HFFc6 (cell line): ENCODE data around the gene CTNND2. TPM values are rescaled to one million over a fixed set of nuclear protein-coding genes. Genes with fewer than 3 reads are reported as not detected.

Source experiments
- DNase-seq: peaks from one replicate; pipeline ENCODE4 v3.0.0-alpha.2; 2018
- H3K27ac Mint-ChIP-seq: 2 replicates; pipeline ENCODE4 v1.8.0; 2020; ENCODE audit warnings: mild to moderate bottlenecking, mixed read lengths
- H3K27me3 Mint-ChIP-seq: 2 replicates; pipeline ENCODE4 v1.8.0; 2021; ENCODE audit warnings: mild to moderate bottlenecking, moderate library complexity, mixed read lengths; ENCODE audit not compliant: insufficient read depth
- H3K36me3 Mint-ChIP-seq: 2 replicates; pipeline ENCODE4 v1.8.0; 2021; ENCODE audit warnings: low read depth, mixed read lengths
- H3K4me1 Mint-ChIP-seq: 2 replicates; pipeline ENCODE4 v1.8.0; 2020; ENCODE audit warnings: low read depth, mixed read lengths
- H3K4me3 Mint-ChIP-seq: 2 replicates; pipeline ENCODE4 v1.8.0; 2020; ENCODE audit warnings: mild to moderate bottlenecking, moderate library complexity, mixed read lengths
- H3K9me3 Mint-ChIP-seq: 2 replicates; pipeline ENCODE4 v1.8.0; 2020; ENCODE audit warnings: mild to moderate bottlenecking, mixed read lengths
- total RNA-seq, 6 experiments: library from RNA; stranded (reverse); fragmentation: NEBNext Ultra II Directional; extraction: Animal tissue kit (Norgen Biotek cat#: 25700); gene quantifications; 2 replicates in 1 of 6; 3 replicates in 5 of 6; pipeline ENCODE4 v1.2.3, GENCODE V29; 2021
- TF ChIP-seq, protein P1 (sequence below): fragments of 200-600 bp; sonication (generic); IDR thresholded peaks from 2 replicates; pipeline ENCODE4 v1.5.0; 2021; ENCODE audit warnings: antibody characterized with exemption, mild to moderate bottlenecking

CTNND2 gene
- total RNA-seq, 6 experiments from 2014 or later: not detected

DNA sequence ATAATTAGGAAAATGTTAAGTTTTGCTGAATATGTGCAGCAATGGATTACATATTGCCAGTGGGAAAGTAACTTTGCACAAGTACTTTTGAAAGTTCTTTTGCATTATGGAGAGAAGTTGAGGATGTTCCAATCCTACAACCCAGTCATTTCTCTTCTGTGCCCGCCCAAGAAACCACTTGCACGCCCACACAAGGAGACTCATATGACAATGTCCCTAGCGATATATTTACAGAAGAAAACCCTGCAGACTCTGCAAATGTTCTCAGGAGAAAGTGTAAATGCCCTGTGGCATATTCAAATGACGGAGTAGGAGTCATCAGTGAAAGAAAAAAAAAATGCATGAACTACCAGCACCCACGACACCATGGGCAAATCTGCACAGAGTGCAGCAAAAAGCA lies 356.5 kb downstream of the CTNND2 start:
- H3K4me1 Mint-ChIP-seq: no peaks in the 10 kb centered on the region
- TF ChIP-seq, protein P1, sequence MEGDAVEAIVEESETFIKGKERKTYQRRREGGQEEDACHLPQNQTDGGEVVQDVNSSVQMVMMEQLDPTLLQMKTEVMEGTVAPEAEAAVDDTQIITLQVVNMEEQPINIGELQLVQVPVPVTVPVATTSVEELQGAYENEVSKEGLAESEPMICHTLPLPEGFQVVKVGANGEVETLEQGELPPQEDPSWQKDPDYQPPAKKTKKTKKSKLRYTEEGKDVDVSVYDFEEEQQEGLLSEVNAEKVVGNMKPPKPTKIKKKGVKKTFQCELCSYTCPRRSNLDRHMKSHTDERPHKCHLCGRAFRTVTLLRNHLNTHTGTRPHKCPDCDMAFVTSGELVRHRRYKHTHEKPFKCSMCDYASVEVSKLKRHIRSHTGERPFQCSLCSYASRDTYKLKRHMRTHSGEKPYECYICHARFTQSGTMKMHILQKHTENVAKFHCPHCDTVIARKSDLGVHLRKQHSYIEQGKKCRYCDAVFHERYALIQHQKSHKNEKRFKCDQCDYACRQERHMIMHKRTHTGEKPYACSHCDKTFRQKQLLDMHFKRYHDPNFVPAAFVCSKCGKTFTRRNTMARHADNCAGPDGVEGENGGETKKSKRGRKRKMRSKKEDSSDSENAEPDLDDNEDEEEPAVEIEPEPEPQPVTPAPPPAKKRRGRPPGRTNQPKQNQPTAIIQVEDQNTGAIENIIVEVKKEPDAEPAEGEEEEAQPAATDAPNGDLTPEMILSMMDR: no peak
- peaks cover 32% of the 10 kb centered on the region for H3K9me3 Mint-ChIP-seq
- no peak overlapping the region for H3K4me3 Mint-ChIP-seq
- no peak for DNase-seq
- no peaks in the 10 kb centered on the region; the same call in 1 of the 2 replicates for H3K27me3 Mint-ChIP-seq
- no peak overlapping the region for H3K27ac Mint-ChIP-seq
- no peaks in the 10 kb centered on the region; the same call in 1 of the 2 replicates for H3K36me3 Mint-ChIP-seq

- H3K9me3 Mint-ChIP-seq: peaks cover 31% of the 10 kb centered on the region
- DNase-seq: no peak
- H3K4me3 Mint-ChIP-seq: no peak overlapping the region
- no peaks in the 10 kb centered on the region for H3K36me3 Mint-ChIP-seq
- H3K27me3 Mint-ChIP-seq: no peaks in the 10 kb centered on the region; the same call in 1 of the 2 replicates
- no peaks in the 10 kb centered on the region for H3K4me1 Mint-ChIP-seq
- no peak overlapping the region for H3K27ac Mint-ChIP-seq
- TF ChIP-seq, protein P1: no peak
These were observed 357.1 kb downstream of the CTNND2 start for GRCh38 chr5:11547140-11547539.

- no peak for DNase-seq
- peaks cover 36% of the 10 kb centered on the region for H3K9me3 Mint-ChIP-seq
- no peaks in the 10 kb centered on the region for H3K27me3 Mint-ChIP-seq
- H3K4me3 Mint-ChIP-seq: no peak overlapping the region
- TF ChIP-seq, protein P1: no peak
- no peak overlapping the region for H3K27ac Mint-ChIP-seq
- H3K4me1 Mint-ChIP-seq: no peaks in the 10 kb centered on the region
- no peaks in the 10 kb centered on the region for H3K36me3 Mint-ChIP-seq
These were observed 364.1 kb downstream of the CTNND2 start for GRCh38 chr5:11540112-11540511.

GRCh38 chr5:11531811-11532555 lies 372.3 kb downstream of the CTNND2 start:
- TF ChIP-seq, protein P1: no peak
- no peaks in the 10 kb centered on the region for H3K36me3 Mint-ChIP-seq
- peaks cover 42% of the 10 kb centered on the region for H3K9me3 Mint-ChIP-seq
- DNase-seq: no peak
- H3K4me3 Mint-ChIP-seq: no peak overlapping the region
- H3K27me3 Mint-ChIP-seq: no peaks in the 10 kb centered on the region; the same call in 1 of the 2 replicates
- no peak overlapping the region for H3K27ac Mint-ChIP-seq
- H3K4me1 Mint-ChIP-seq: no peaks in the 10 kb centered on the region

GRCh38 chr5:11528720-11529119 lies 375.5 kb downstream of the CTNND2 start:
- H3K4me3 Mint-ChIP-seq: no peak overlapping the region
- no peaks in the 10 kb centered on the region for H3K36me3 Mint-ChIP-seq
- no peaks in the 10 kb centered on the region for H3K4me1 Mint-ChIP-seq
- TF ChIP-seq, protein P1: no peak
- no peaks in the 10 kb centered on the region; the same call in none of the 2 replicates for H3K27me3 Mint-ChIP-seq
- no peak for DNase-seq
- H3K9me3 Mint-ChIP-seq: peaks cover 17% of the 10 kb centered on the region
- H3K27ac Mint-ChIP-seq: no peak overlapping the region
